ENCODE results near the gene DOP1B.
A peak's percentile ranks its signal among the peaks of the same experiment; 100 is the strongest.
"Not testable (repeated sequence)": the region's sequence is repeated elsewhere in the genome, so short reads cannot be mapped to it uniquely, and the experiment has no call there.

DOP1B gene

DNA sequence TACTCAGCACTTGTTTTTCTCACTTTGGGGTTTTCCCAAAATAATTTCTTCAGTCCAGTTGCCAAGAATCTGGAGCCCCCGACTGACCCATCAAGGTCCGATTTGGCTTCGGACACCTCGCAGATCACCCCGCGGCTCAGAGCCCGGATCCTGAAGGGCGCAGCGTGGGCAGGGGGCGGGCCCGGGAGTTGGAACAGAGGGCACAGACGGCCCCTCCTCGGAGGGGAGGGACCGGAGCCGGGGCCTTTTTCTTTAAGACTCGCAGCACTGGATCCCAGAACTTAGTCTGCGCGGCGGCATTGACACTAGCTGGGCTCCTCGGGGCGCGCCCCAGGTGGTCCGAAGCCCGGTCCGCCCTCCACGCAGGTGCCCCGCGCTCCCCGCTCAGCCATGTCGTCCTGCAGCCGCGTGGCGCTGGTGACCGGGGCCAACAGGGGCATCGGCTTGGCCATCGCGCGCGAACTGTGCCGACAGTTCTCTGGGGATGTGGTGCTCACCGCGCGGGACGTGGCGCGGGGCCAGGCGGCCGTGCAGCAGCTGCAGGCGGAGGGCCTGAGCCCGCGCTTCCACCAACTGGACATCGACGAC, 21.7 kb upstream of the DOP1B start, which contains the start of gene CBR3:
TSS of gene CBR3 (plus strand) at position 277 of the 588 bp plus-strand sequence. CDS start at position 391, 114 bp downstream.
- DNase-seq (ENCODE audit: low read depth in 2 of 2) = peak in 1 of 2 experiments; percentile 49

DNA sequence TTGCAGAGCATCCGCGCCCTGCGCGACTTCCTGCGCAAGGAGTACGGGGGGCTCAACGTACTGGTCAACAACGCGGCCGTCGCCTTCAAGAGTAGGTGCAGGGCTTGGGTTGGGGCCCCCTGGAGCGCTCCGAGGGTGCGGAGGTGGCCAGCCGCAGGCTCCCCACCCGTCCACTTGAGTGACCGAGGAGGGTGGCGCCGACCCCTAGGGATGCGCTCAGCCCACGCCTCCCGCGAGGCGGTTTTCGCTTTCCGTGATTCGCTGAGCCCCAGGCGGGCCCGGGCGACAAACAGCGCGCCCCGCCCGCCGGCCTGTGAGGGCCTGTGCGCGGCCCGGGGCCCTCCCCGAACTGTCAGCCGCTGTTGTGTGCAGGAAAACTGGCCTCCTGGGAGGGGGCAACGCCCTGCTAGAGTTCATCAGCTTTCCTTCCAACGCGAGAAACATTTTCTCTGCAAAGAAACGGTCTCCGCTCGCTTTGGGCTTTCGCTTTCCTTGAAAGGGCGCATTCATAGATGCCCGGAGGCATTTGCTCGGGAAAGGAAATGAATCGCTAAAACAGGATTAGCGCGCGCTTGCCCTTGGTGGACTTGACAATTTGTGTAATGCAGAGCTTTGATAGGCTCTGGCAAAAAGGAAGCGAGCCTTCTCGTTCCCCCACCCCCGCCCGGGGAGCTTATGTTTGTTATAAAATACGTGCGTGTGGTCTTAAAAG, 21.1 kb upstream of the DOP1B start:
- DNase-seq (ENCODE audit: low read depth in 2 of 2) = peak in 1 of 2 experiments; percentile 56

DNA sequence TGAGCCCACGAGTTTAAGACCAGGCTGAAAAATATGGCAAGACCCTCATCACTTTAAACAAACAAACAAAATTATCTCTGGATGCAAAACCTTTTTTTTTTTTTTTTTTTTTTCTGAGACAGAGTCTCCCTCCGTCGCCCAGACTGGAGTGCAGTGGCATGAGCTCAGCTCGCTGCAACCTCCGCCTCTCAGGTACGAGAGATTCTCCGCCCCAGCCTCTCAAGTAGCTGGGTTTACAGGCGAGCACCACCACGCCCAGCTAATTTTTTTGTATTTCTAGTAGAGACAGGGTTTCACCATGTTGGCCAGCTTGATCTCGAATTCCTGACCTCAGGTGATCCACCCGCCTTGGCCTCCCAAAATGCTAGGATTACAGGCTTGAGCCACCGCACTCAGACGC, 16.8 kb upstream of the DOP1B start:
- DNase-seq (ENCODE audit: low read depth in 2 of 2) = not testable (repeated sequence)

DNA sequence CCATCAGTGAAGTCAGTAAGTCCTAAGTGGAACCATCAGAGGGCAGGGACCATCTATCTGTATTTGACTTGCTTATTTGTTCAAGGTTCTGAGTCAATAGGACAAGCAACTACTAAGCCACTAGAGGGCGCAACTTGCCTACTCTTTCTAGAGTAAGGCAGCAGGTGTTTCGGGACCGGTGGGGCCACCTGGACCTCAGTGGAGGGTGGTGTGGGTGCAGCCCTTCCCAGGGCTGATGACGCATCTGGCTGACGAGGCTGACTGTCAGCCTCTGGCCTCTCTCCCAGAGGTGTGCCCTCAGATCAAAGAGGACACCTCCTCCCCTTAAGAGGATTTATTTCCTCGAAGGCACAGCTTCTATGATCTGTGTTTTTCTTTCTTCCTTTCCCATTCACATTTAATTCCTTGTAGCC, 15.1 kb upstream of the DOP1B start:
- peak; percentile 63 to 73 for DNase-seq (ENCODE audit: low read depth in 2 of 2)

DNA sequence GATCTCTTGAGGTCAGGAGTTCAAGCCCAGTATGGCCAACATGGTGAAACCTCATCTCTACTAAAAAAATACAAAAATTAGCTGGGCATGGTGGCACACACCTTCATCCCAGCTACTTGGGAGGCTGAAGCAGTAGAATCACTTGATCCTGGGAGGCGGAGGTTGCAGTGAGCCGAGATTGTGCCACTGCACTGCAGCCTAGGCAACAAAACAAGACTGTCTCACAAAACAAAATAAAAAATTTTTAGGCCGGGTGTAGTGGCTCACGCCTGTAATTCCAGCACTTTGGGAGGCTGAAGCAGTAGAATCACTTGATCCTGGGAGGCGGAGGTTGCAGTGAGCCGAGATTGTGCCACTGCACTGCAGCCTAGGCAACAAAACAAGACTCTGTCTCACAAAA, 12.4 kb upstream of the DOP1B start:
- not testable (repeated sequence) for DNase-seq (ENCODE audit: low read depth in 2 of 2)

DNA sequence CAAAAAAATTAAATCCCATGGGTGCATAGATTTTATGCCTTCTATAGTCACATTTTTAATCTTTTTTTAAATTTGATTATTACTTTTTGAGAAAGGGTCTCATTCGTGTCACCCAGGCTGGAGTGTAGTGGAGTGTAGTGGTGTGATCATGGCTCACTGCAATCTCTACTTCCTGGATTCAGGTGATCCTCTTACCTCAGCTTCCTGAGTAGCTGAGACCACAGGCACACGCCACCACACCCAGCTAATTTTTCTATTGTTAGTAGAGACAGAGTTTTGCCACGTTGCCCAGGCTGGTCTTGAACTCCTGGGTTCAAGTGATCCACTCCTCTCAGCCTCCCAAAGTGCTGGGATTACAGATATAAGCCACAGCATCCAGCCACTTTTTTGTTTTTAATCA, 11.4 kb upstream of the DOP1B start:
- DNase-seq (ENCODE audit: low read depth in 2 of 2) = no peak

DNA sequence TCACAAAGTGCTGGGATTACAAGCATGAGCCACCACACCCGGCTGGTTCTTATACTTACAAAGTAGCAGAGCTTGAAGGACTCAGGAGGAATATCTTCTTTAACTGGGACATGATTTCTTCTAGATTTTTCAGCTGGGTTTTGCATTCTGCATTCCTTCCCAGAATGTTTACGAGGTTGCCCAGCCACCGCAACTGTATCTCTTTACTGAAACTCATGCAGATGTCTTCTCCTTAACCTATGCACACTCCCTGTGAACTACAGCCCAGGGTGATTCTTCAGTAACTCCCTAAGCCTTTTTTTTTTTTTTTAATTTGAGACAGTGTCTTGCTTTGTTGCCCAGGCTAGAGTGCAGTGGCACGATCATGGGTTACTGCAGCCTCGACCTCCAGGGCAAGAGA, 8.7 kb upstream of the DOP1B start:
- no peak for DNase-seq (ENCODE audit: low read depth in 2 of 2)

DNA sequence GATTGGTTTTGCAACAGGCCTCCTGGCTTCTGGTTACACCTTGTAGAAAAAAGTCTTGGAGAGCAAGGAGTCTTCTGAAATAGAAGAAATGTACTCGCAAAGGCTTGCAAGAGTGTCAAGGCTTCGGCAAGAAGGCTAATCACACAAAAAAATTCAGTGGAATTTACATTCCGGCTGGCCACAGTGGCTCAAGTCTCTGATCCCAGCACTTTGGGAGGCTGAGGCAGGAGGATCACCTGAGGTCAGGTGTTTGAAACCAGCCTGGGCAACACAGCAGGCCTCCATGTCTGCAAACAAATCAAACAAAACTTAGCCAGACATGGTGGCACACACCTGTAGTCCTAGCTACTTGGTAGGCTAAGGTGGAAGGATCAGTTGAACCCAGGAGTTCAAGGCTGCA, 7.7 kb upstream of the DOP1B start:
- DNase-seq (ENCODE audit: low read depth in 2 of 2) = no peak

DNA sequence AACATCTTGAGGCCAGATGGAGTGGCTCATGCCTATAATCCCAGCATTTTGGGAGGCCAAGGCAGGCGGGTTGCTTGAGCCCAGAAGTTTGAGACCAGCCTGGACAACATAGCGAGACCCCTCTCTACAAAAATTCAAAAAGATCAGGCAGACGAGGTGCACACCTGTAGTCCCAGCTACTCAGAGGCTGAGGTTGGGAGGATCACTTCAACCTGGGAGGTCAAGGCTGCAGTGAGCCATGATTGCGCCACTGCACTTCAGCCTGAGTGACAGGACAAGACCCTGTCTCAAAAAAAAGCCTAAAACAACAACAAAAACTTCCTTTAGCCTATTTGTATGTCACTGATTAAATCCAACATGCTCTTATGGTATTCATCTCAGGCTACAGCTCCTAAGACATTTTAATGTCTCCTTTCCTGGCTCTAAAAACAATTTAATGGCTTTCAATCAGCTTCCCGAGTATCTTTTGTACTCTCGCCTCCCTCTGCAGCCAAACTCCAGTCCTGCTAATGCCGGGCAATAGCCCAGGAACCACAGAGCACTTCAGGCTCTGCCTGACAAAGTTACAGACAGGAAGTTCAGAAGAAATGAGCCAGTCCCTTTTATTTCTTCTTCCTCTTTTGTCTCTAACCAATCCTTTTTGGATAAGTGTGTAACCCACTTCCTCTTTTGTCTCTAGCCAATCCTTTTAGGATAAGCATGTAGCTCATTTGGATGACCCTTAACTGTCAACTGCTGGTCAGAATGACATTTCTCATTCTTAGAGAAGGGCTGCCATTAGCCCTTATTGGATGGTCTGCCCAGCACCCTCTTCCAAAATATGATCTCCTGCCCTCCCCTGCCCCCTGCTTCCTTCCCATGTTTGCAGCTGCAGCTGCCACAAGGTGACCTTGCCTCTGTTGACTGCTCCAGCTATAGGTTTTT, 6.6 kb upstream of the DOP1B start:
- DNase-seq (ENCODE audit: low read depth in 2 of 2) = no peak

DNA sequence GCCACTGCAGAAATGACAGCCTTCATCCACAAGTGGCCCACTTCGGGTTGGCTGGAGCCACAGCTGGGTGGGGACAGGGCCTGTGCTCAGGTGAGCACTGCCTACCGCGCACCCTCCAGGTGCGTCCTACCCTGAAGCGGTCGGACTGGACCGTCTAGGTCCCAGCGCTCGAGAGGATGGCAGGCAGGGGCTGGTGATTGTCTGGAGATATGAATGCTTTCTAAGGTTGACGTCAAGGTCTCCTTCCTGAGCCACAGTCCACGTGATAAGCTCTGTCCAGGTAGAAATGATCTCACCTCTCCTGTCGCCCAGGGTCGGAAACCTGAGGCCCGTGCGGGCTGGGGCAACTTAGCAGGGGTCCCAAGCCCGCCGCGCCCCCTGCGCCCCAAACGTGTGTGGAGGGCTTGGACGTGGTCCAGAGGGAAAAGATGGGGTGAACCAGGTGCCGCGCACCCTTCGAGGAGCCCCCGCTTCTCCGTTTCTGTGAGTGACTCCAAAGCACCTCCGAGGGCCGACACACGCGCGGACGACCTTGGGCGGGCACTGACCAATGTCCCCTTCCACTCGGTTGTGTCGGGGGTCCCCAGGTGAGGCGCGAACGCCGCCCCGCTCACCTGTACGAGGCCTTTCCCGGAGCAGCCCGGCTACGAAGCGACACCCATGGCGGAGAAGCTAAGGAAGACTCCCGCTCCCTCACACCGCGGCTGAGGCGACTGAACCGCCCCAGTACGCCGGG, 853 bp upstream of the DOP1B start:
- no peak for DNase-seq (ENCODE audit: low read depth in 2 of 2)

DNA sequence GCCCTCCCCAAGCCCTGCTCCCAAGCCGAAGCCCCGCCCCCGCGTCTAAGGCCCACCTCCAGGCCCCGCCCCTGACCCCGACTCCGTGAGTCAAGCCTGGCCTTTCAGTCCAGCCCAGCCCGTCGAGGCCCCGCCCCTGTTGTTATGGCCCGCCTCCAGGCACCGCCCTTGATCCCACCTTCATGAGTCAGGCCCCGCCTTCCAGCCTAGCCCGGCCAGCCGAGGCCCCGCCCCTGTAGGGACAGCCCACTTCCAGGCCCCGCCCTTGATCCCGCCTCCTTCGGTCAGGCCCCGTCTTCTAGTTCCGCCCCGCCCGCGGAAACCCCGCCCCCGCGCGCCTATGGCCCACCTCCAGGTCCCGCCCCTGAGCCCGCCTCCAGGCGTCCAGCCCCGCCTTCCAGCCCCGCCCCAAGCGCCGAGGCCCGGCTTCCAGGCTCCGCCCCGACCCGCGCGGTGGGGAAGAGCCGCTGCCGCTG, 247 bp upstream of the DOP1B start:
- DNase-seq (ENCODE audit: low read depth in 2 of 2) = peak; percentile 100

DNA sequence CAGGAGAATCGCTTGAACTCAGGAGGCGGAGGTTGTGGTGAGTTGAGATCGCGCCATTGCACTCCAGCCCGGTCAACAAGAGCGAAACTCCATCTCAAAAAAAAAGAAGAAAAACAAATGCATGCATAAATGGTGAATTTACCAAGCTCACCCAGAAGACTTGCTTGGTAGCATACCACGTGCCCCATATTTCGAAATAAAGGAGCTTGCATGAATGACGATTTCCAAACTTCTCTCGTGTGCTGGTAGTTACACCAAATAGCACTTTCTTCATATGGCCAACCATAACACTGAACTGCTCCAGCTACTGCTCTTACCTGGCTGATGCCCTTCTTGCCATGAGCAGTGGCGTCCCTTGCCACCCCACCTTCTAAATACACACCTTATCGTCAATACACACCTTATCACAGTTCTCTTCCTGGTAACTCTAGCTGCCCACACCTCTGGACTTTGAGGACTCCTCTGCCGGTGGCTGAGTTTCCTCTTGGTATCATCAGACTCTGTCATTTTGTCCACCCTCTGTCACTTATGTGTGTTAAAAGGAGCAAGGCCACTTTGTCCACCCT, 2.8 kb downstream of the DOP1B start:
- DNase-seq (ENCODE audit: low read depth in 2 of 2) = no peak

DNA sequence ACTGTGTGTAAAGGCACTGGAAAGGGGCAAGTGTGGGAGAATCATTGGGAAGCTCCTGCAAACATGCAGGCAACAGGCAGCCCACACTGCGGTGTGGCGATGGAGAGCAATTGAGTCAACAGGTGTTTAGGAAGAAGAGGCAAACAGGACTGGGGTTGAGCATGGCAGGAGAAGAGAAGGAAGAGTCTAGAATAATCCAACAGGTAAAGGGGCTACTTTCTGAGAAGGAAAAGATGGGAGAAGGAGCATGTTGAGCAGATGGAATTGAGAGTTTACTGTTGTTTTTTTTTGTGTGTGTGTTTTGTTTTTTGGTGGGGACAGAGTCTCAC, 4.2 kb downstream of the DOP1B start:
- no peak for DNase-seq (ENCODE audit: low read depth in 2 of 2)

DNA sequence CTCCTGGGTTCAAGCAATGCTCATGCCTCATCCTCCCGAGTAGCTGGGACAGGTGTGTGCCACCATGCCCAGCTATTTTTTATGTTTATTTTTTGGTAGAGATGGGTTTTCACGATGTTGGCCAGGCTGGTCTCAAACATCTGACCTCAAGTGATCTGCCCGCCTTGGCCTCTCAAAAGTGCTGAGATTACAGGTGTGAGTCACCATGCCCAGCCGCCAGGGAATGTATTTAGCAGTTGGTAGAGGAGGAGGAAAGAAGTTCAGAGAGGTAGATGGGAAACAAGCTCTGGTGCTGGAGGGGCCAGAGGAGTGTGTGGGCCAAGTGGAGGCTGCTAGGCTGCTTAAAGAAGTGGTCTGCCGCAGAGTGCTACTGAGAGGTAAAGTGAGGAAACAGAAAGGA, 6.0 kb downstream of the DOP1B start:
- no peak for DNase-seq (ENCODE audit: low read depth in 2 of 2)

DNA sequence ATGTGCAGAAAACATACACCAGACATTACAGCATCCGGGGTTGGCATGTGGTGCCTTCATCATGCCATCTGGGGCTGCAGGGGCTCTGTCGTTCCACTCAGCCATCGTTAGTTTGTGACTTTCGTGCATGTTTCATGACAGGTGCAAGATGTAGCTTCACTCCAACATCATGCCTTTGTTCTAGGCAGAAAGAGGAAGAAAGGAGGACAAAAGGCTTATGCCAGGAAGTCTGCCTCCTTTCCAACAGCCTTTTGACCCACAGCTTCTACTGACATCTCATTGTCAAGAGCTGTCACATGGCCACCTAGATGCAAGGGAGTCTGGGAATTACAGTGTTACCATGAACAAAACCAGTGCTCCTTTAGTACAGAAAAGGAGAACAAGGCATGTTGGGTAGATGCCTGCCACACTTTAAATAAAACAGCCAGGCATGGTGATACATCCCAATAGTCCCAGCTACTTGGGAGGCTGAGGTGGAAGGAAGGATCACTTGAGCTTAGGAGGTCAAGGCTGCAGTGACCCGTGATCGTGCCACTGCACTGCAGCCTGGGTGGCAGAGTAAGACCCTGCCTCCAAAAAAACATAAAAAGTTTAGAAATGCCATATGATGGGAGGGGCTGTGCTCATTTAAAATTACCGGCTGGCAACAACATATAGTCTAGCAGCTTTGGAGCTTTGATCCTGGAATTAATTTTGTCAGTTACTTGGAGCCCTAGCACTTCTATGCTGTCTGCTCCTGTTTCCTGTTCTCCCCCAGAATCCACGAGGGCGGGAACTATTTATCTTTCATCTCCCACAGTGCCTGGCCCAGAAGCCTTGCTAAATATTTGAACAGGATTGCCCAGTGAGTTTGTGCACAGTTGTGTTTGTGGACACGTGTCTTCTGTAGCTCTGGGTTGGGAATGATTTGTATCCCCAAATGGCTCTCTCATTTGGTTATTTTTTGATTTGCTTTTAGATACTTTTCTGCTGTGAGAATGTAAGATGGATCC, 7.4 kb downstream of the DOP1B start:
- DNase-seq (ENCODE audit: low read depth in 2 of 2) = no peak

DNA sequence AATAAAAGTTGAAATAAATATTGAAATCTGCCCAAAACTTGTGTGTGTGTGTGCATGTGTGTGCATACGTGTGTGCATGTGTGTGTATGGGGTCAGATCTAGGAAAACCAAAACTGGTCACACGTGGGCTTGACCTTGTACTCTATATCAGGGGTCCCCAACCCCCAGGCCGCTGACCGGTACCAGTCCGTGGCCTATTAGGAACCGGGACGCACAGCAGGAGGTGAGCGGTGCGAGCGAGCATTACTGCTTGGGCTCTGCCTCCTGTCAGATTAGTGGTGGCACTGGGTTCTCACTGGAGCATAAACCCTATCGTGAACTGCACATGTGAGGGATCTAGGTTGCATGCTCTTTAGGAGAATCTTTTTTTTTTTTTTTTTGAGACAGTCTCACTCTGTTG, 8.7 kb downstream of the DOP1B start:
- DNase-seq (ENCODE audit: low read depth in 2 of 2) = no peak

DNA sequence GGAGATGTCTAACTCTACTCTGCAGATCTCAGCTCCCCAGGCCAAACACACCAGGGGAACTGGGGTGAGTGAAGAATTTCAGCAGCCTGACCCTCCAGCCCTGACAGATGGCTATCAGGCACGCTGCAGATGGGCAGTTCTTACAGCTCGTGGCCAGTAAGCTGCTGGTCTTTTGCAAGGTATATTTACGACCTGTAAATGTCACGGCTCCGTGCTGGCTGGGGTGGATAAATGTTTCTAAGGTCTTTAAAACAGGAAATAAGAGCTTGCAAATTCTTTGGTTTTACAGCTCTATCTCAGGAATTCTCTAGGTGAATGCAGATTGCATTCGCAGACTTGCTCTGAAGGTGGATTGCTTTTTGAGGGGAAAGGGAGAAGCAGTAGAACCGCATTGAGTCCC, 10.1 kb downstream of the DOP1B start:
- DNase-seq (ENCODE audit: low read depth in 2 of 2) = no peak

DNA sequence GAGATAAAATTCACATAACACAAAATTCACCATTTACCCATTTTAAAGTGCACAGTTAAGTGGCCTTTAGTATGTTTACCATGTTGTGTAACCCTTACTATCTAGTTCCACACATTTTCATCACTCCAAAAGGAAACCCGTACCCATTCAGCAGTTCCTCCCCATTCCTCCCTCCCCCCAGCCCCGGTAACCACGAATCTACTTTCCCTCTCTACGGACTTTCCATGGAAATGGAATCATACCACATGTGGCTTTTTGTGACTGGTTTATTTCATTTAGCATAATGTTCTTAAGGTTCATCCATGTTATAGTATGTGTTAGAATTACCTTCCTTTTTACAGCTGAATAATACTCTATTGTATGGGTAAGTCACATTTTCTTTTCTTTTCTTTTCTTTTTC, 10.9 kb downstream of the DOP1B start:
- no peak for DNase-seq (ENCODE audit: low read depth in 2 of 2)

DNA sequence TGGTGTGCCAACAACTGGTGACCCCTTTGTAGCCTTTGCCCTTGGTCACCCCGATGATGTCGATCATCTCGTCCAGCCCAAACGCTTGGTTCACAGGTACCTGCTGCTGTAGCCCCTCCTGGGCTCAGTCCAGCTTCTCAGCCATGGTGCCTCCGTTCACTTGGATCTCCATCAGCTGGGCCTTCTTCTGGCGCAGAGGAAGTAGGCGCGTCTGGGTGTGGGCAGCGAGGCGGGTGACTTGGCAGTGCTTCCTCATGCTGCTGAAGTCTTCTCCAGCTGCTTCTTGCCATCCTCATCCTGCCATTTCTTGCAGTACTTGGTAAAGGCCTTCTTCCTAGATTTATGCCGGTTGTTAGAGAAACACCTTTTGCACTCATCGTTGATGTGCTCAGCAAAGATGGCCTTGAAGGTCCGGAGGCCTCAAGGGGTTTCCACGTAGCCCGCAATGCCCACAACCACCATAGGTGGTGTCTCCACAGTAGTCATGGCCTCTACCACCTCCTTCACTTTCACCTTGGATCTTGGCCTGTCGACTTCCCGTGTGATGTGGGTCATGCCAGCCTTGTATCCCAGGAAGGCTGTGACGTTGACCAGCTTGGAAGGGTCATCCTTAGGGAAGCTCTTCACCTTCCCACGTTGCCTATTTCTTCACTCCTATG, 13.0 kb downstream of the DOP1B start:
- no peak for DNase-seq (ENCODE audit: low read depth in 2 of 2)

DNA sequence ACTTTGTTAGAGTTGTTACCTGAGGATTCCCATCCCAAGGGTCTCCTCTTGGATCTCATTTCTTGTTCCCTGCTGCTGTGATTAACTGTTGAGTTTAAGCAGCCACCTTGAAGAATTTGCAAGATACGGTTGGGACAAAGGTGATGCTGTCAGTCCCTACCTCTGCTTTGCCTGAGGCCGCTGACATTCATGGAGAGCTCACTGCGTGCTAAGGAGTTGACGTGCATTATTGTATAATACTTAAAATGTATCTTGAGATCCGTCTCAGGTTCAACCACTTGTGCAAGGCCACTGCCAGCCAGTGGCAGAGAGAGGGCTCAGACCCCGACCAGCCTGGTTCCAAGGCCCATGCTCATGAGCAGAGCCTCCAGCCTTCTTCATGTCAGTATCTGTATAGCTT, 14.2 kb downstream of the DOP1B start:
- DNase-seq (ENCODE audit: low read depth in 2 of 2) = no peak
